Immature natural killer cell (primary cell): ENCODE measurements around the gene CCDC15. TPM values are rescaled to one million over a fixed set of nuclear protein-coding genes. Genes with fewer than 3 reads are reported as not detected.
"Not testable (repeated sequence)": the region's sequence is repeated elsewhere in the genome, so short reads cannot be mapped to it uniquely, and the experiment has no call there.

Source experiments
- DNase-seq, 3 donors: peaks; one replicate each; pipeline ENCODE4 v3.0.0; 2022; ENCODE audit warnings: mixed read lengths in 1 of 3
- H3K27ac Mint-ChIP-seq, 6 donors: one replicate each; pipeline ENCODE4 v1.8.0; 2020; ENCODE audit warnings: mixed read lengths in 6 of 6, mild to moderate bottlenecking in 5 of 6, inconsistent platforms in 4 of 6, moderate library complexity in 3 of 6
- H3K27me3 Mint-ChIP-seq, 3 donors: one replicate each; pipeline ENCODE4 v1.8.0; 2020 to 2021; ENCODE audit warnings: low read depth in 3 of 3, mild to moderate bottlenecking in 3 of 3, mixed read lengths in 3 of 3, moderate library complexity in 3 of 3, inconsistent platforms in 1 of 3
- H3K36me3 Mint-ChIP-seq, 3 donors: one replicate each; pipeline ENCODE4 v1.8.0; 2020; ENCODE audit warnings: mixed read lengths in 3 of 3, inconsistent platforms in 2 of 3, mild to moderate bottlenecking in 2 of 3
- H3K4me1 Mint-ChIP-seq, 2 donors: one replicate each; pipeline ENCODE4 v1.8.0; 2020; ENCODE audit warnings: inconsistent platforms in 2 of 2, mild to moderate bottlenecking in 2 of 2, mixed read lengths in 2 of 2, moderate library complexity in 1 of 2
- H3K4me3 Mint-ChIP-seq, 5 donors: one replicate each; pipeline ENCODE4 v1.8.0; 2020; ENCODE audit warnings: mild to moderate bottlenecking in 5 of 5, mixed read lengths in 5 of 5, inconsistent platforms in 3 of 5, moderate library complexity in 3 of 5
- H3K9me3 Mint-ChIP-seq, 6 donors: one replicate each; pipeline ENCODE4 v1.8.0; 2020; ENCODE audit warnings: mild to moderate bottlenecking in 6 of 6, mixed read lengths in 6 of 6, inconsistent platforms in 4 of 6, moderate library complexity in 3 of 6
- polyA plus RNA-seq, 3 donors: library from polyadenylated mRNA; unstranded; fragments of 300-500 nt; fragmentation: Illumina TruSeq; gene quantifications; one replicate each; pipeline ENCODE4 v1.2.3, GENCODE V29; 2021

CCDC15 gene
- polyA plus RNA-seq, 3 donors from 2014 or later: 0.50 to 2.7 (median 1.6) TPM

DNA sequence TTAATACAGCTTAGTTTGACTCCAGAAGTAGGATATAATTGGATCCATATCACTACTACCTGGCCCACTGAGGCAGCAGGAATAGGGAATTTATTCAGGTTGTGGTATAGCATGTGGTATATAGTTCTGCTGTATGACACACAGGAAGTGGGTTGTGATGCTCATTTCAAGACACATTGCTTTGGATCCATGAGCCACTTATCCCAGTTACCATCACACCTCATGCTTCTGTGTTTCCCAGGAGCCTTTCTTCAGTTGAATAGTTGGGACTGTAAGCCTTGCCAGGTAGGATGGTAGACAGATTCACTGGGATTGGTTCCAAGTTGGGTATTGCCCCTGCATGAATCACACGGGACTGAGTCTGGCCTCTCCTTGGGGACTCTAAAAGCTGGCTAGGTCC, 99.2 kb downstream of the CCDC15 start:
- Mint-ChIP-seq H3K27ac (no peak overlapping the region), H3K36me3 (no peaks in the 10 kb centered on the region), H3K27me3 (no peaks in the 10 kb centered on the region), H3K4me1 (no peaks in the 10 kb centered on the region), H3K9me3 (peaks cover 0 to 2% (median 0%) of the 10 kb centered on the region in 6 donors), H3K4me3 (no peak overlapping the region)
- DNase-seq: no peak

DNA sequence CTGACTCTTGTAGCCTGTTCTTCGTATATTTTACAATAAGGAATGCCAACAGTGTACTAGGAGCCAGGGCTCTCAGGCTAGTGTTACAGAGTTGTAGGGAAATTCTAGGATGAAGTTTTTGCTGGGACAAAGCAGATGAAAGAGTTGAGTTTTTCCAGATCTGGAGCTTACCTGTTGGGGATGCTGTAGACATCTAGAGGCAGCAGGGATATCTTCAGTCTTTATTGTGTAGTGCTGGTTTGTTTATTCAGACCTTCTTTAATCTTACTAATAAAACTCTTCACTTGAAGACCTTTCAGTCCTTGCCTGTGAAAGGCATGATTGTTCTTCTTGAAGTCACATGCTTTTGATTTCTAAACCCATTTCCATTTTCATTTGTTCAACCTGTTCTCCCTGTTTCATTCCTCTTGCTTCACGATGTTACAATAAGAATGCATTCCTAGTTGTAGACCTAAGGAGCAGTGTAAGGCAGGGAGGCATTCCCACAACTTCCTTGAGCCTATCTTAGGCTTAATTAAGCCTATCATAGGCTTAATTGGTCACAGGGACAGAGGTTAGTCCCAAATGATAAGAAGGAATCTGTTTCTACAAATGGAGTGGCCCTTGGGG, 101.2 kb downstream of the CCDC15 start:
- no peaks in the 10 kb centered on the region for H3K36me3 Mint-ChIP-seq
- H3K27ac Mint-ChIP-seq: no peak overlapping the region
- no peaks in the 10 kb centered on the region for H3K27me3 Mint-ChIP-seq
- no peaks in the 10 kb centered on the region for H3K4me1 Mint-ChIP-seq
- DNase-seq: no peak
- H3K4me3 Mint-ChIP-seq: no peak overlapping the region
- peaks cover 0 to 2% (median 0%) of the 10 kb centered on the region in 6 donors for H3K9me3 Mint-ChIP-seq

DNA sequence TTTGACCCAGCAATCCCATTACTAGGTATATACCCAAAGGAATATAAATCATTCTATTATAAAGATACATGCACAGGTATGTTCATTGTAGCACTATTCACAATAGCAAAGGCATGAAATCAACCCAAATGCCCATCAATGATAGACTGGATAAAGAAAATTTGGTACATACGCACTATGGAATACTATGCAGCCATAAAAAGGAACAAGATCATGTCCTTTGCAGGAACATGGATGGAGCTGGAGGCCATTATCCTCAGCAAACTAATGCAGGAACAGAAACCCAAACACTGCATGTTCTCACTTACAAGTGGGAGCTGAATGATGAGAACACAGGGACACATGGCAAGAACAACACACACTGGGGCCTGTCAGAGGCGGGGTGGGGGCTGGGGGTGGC, 102.1 kb downstream of the CCDC15 start:
- H3K9me3 Mint-ChIP-seq, H3K27me3 Mint-ChIP-seq, H3K4me3 Mint-ChIP-seq, H3K27ac Mint-ChIP-seq, H3K36me3 Mint-ChIP-seq, H3K4me1 Mint-ChIP-seq, DNase-seq: not testable (repeated sequence)

DNA sequence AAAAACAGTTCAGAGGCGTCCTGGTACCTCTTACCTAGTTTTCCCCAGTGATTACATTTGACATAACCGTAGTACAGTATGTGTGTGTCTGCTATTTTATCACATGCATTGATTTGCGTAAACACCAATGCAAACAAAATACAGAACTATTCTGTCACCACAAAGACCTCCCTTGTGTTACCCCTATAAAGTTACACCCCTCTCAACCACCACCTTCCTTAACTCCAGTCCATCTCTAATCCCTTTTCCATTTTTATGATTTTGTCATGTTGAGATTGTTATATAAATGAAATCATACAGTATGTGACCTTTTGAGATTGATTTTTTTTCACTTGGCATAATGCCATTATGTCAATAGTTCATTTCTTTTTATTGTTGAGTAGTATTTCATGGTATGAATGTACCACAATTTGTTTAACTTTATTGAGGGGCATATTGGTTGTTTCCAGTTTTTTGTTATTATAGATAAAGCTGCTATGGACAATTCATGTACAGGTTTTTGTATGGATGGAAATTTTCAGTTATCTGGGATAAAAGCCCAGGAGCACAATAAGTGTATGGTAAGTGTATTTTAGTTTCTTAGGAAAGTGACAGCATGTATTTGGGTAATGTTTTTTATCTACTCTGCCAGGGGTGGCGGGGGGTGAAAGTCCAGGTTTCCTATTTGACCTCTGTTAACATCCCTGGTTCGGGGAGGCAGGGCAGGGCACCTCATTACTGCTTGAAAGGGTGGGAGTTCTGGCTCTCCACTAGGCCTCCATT, 103.1 kb downstream of the CCDC15 start:
- Mint-ChIP-seq H3K27ac (no peak overlapping the region), H3K36me3 (no peaks in the 10 kb centered on the region), H3K9me3 (peaks cover 0 to 2% (median 0%) of the 10 kb centered on the region in 6 donors), H3K27me3 (no peaks in the 10 kb centered on the region), H3K4me3 (no peak overlapping the region), H3K4me1 (no peaks in the 10 kb centered on the region)
- DNase-seq: no peak

- peaks cover 0 to 2% (median 0%) of the 10 kb centered on the region in 6 donors for H3K9me3 Mint-ChIP-seq
- H3K4me3 Mint-ChIP-seq: no peak overlapping the region
- no peaks in the 10 kb centered on the region for H3K36me3 Mint-ChIP-seq
- DNase-seq: no peak
- H3K27ac Mint-ChIP-seq: no peak overlapping the region
- peaks cover 0 to 2% (median 0%) of the 10 kb centered on the region in 3 donors for H3K27me3 Mint-ChIP-seq
- peaks cover 0 to 3% of the 10 kb centered on the region in 2 donors for H3K4me1 Mint-ChIP-seq
These were observed 103.7 kb downstream of the CCDC15 start for GRCh38 chr11:125057693-125058016.

GRCh38 chr11:125061281-125061680, 107.3 kb downstream of the CCDC15 start:
- H3K4me3 Mint-ChIP-seq: peak overlapping the region in 1 of 5 donors; percentile 8
- no peak for DNase-seq
- no peaks in the 10 kb centered on the region for H3K36me3 Mint-ChIP-seq
- H3K27me3 Mint-ChIP-seq: peaks cover 0 to 9% (median 0%) of the 10 kb centered on the region in 3 donors
- H3K9me3 Mint-ChIP-seq: peaks cover 0 to 2% (median 0%) of the 10 kb centered on the region in 6 donors
- H3K4me1 Mint-ChIP-seq: peaks cover 10 to 13% of the 10 kb centered on the region in 2 donors
- H3K27ac Mint-ChIP-seq: no peak overlapping the region

- peaks cover 10 to 13% of the 10 kb centered on the region in 2 donors for H3K4me1 Mint-ChIP-seq
- peak overlapping the region; percentile 87 to 94 (median 93) for H3K4me3 Mint-ChIP-seq
- no peaks in the 10 kb centered on the region for H3K36me3 Mint-ChIP-seq
- no peaks in the 10 kb centered on the region for H3K9me3 Mint-ChIP-seq
- H3K27ac Mint-ChIP-seq: peak overlapping the region; percentile 55 to 88 (median 85)
- H3K27me3 Mint-ChIP-seq: peaks cover 1 to 9% (median 3%) of the 10 kb centered on the region in 3 donors
- DNase-seq: no peak
These were observed 108.4 kb downstream of the CCDC15 start for GRCh38 chr11:125062218-125062930.

GRCh38 chr11:125062931-125063428, 109.0 kb downstream of the CCDC15 start, which contains the start of gene SLC37A2:
Gene SLC37A2 (plus strand): TSS chr11:125063305. CDS start chr11:125063368, 63 bp downstream.
- DNase-seq: peak; percentile 74 to 77 (median 75)
- no peaks in the 10 kb centered on the region for H3K36me3 Mint-ChIP-seq
- peak within 1 kb of the TSS; percentile 55 to 88 (median 85) for H3K27ac Mint-ChIP-seq
- peak within 1 kb of the TSS; percentile 87 to 94 (median 93) for H3K4me3 Mint-ChIP-seq
- peaks cover 1 to 11% (median 3%) of the 10 kb centered on the region in 3 donors for H3K27me3 Mint-ChIP-seq
- H3K4me1 Mint-ChIP-seq: peaks cover 10 to 13% of the 10 kb centered on the region in 2 donors
- H3K9me3 Mint-ChIP-seq: no peaks in the 10 kb centered on the region

GRCh38 chr11:125063429-125064043, 109.5 kb downstream of the CCDC15 start:
- peak overlapping the region; percentile 74 to 93 (median 93) for H3K4me3 Mint-ChIP-seq
- H3K36me3 Mint-ChIP-seq: no peaks in the 10 kb centered on the region
- H3K9me3 Mint-ChIP-seq: no peaks in the 10 kb centered on the region
- peak in 2 of 3 donors; percentile 6 to 18 for DNase-seq
- H3K4me1 Mint-ChIP-seq: peaks cover 10 to 13% of the 10 kb centered on the region in 2 donors
- peaks cover 1 to 11% (median 3%) of the 10 kb centered on the region in 3 donors for H3K27me3 Mint-ChIP-seq
- peak overlapping the region in 3 of 6 donors; percentile 40 to 61 (median 40) for H3K27ac Mint-ChIP-seq

DNA sequence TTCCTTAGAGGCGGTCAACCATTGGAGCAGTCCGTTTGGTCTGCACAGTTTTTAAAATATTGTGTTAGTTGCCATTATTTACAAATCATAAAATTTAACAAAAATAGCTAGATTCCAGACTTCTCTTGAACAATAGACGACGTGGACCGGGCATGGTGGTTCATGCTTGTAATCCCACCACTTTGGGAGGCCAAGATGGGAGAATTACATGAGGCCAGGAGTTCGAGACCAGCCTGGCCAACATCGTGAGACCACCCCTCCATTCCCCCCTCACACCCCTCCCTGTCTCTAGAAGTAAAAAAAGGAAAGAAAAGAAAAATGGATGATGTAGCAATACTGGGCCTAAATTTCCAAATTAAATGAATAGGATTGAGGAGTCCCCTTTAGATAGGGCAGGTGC, 110.1 kb downstream of the CCDC15 start:
- Mint-ChIP-seq H3K4me3 (peak overlapping the region; percentile 64 to 93 (median 72)), H3K9me3 (no peaks in the 10 kb centered on the region), H3K27ac (peak overlapping the region in 3 of 6 donors; percentile 17 to 57 (median 40)), H3K27me3 (peaks cover 1 to 11% (median 3%) of the 10 kb centered on the region in 3 donors), H3K36me3 (no peaks in the 10 kb centered on the region), H3K4me1 (peaks cover 10 to 14% of the 10 kb centered on the region in 2 donors)
- no peak for DNase-seq

DNA sequence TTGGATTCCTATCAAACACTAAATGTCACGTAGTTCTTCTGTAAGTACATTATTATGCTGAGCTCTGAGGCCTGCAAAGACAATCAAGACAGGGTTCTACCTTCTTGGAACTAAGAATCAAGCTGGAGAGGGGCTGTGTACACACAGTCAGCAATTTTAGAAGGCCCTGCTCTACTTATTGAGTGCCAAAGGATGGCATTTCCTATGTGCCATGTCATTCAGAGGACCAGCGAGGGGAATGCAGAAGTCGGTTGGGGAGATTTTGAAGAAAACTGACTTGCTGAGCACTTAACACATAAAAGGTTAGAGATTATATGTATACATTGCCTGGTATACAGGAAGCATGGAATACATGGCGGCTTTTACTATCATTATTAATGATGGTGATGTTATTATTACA, 114.4 kb downstream of the CCDC15 start:
- Mint-ChIP-seq H3K4me3 (no peak overlapping the region), H3K27me3 (peaks cover 1 to 5% (median 3%) of the 10 kb centered on the region in 3 donors), H3K27ac (no peak overlapping the region), H3K4me1 (peaks cover 27 to 32% of the 10 kb centered on the region in 2 donors), H3K9me3 (no peaks in the 10 kb centered on the region), H3K36me3 (no peaks in the 10 kb centered on the region)
- no peak for DNase-seq

DNA sequence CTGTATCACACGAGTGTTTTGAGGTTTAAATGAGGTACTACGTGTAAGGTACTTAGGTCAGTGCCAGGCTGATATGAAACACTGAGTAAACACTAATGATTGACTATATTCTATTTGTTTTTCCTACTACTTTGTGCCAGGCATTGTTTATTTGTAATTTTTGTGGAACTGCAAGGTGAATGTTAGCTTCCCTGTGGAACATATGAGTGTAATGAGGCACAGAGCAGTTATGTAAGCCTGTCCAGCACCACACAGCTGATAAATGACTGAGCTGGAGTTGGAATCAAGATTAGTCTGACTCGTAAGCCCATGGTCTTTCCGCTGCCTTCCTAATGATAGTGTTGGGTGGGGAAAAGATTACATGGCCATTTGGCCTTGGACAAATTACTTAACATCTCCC, 115.0 kb downstream of the CCDC15 start:
- no peak for DNase-seq
- Mint-ChIP-seq H3K4me1 (peaks cover 23 to 27% of the 10 kb centered on the region in 2 donors), H3K36me3 (no peaks in the 10 kb centered on the region), H3K4me3 (no peak overlapping the region), H3K27me3 (peaks cover 1 to 5% (median 3%) of the 10 kb centered on the region in 3 donors), H3K9me3 (no peaks in the 10 kb centered on the region), H3K27ac (no peak overlapping the region)

DNA sequence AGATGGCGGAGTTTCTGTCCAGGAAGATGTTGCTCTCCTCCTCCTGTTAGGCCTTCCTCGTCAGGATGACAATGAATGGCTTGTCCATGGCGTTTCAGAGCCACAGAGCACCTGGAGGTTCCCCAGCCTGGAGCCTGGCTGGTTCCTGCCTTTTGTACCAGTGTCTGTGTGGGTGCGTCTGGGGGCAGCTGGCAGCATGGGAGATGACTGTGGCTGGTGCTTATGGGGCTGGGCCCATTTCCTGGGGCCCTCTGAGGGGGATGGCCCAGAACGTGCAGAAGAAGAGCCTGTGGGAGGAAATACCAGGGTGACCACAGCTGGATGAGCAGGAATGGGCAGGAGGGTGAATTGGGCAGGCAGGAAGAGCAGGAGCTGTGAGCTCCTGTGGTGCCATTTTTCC, 115.8 kb downstream of the CCDC15 start:
- Mint-ChIP-seq H3K27ac (peak overlapping the region in 3 of 6 donors; percentile 12 to 67 (median 65)), H3K27me3 (peaks cover 1 to 3% (median 2%) of the 10 kb centered on the region in 3 donors), H3K36me3 (no peaks in the 10 kb centered on the region), H3K4me3 (no peak overlapping the region), H3K4me1 (peaks cover 17 to 25% of the 10 kb centered on the region in 2 donors), H3K9me3 (no peaks in the 10 kb centered on the region)
- DNase-seq: no peak
